HG03097 (cell line): ENCODE measurements around the gene NDEL1.

Experiments
- ATAC-seq: cut with Tn5 transposase; IDR thresholded peaks from one replicate; pipeline ENCODE4 v1.9.1; 2021; ENCODE audit not compliant: unreplicated experiment, low FRiP score

NDEL1 gene

DNA sequence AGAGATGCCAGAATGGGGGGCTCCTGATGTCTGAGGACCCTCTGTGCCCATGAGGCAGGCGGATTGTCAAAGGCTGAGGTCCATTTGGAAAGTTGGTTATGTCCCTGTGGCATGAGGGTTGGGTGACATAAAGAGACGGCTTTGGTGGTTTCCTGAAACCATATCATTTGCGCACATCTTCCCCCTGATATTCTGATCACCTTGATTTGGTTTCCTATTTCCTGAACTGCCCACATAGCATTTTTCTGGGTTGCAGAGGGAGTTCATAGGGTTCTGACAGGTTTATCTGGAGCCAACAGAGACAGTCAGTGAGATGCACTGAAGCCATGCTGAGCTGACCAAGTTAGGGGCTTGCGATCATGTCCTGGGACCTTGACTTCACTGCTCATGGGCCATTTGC, 22.4 kb upstream of the NDEL1 start:
- no peak for ATAC-seq

DNA sequence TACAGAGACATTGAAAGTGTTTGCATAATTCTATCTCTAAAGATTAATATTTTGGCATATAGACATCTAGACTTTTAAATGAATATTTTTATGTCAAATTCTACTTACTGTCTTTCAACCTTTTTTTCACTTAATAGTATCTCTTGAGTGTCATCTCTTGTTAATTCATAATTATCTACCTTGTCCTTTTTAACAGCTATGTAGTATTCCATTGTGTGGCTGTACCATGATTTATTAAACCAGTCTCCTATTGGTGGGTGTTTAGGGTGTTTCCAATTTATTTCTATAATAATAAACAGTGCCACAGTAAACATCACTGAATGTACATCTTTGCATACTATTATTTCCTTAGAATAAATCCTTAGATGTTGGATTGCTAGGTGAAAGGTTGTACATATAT, 21.7 kb upstream of the NDEL1 start:
- ATAC-seq: no peak

DNA sequence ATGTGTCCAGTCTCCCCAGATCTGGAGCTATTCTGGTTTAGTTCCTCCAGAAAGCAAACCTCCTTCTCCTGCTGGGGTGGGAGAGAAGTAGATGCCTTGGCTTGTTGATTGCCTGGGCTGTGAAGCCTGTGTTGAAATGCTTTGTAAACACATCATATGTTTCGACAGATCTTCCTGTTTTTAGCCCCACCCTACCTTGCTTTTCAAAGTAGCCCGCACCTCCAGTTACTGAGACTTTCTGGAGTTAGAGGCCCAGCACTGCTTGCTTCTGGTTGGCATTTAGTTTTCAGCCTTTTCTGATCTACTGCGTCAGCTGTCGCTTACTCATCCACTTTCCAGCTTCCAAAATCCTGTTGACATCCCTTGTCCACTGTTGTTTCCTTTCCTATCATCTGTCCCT, 17.9 kb upstream of the NDEL1 start:
- ATAC-seq: no peak

DNA sequence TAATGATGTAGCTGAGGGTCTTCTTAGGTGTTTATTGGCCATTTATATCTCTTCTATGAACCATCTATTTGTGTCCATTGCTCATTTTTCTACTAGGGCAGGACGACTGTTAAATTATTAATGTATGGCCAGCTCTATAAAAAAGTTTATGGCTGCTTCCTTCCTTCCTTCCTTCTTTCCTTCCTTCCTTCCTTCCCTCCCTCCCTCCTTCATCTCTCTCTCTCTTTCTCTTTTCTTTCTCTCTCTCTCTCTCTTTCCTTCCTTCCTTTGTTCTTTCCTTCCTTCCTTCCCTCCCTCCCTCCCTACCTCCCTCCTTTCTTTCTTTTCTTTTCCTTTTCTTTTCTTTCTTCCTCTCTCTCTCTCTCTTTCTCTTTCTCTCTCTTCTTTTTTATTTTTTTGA, 17.2 kb upstream of the NDEL1 start:
- ATAC-seq: no peak

DNA sequence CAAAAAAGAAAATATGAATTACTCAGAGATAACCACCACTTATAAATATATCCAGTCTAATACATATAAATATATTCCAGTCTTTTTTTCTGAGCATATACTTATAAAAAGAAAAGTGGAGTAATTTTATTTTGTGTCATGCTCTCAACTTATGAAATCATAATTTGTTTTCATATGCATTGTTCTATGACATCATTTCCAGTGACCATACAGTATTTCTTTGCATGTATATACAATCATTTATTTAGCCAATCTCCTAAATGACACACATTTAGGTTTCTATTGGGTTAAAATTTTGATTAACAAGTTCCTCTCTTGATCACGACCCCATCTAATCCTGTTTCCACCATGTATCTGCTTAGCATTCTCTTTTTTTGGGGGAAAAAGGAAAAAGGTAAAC, 16.4 kb upstream of the NDEL1 start:
- ATAC-seq: no peak

DNA sequence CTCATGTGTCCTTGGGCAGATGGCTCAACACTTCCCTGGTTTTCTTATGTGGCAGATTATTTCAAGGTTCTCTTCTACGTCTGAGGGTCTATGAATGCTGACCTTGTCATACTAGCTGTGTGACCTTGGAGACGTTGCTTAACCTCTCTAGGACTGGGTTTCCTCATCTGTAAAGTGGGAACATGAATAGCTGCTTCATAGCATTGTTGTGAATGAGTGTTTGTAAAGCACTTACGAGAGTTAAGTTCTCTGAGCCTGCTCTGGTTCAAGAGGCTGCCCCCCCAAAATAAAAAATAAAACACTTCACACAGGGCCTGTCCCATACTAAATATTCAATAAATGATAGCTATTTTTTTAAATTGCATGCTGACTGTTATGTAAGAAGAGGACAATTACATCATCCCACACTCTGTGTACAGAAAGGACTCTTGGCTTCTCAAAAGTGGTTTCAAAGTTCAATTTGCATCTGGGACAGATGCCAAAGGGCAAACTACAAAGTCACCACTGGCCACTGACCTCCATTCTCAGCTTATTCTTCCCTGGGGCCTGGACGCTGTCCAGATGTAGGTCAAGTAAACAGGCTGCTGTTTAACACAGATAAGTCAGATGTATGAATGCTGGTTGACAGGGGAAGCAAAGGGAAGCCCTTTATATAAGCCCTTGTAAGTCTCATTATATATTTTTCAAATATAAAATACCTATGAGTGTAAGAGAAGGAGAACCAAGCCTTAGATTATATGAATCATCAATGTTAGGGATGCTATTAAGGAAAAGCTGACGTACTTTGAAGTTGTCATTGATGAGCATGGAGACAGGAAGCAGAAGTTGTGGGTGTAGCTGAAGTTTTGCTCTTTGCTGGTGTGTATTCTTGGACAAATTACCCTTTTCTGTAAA, 15.4 kb upstream of the NDEL1 start:
- no peak for ATAC-seq

DNA sequence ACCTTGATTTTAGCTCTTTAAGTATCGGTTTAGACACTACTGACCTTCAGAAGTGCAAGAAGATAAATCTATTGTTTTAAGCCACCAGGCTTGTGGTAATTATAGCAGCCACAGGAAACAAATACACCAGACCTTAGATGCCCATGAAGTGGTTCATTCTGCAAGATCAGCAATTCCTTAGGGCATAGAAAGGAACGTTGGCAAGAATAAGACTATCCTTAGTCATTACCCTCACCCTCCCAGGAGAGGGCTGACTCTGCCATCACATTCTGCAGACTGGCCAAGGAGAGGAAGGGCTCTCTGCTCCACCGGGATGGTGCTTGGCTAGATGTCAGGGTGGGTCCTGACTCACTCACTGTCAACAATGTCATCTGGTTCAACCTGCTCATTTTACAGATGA, 14.1 kb upstream of the NDEL1 start:
- no peak for ATAC-seq

DNA sequence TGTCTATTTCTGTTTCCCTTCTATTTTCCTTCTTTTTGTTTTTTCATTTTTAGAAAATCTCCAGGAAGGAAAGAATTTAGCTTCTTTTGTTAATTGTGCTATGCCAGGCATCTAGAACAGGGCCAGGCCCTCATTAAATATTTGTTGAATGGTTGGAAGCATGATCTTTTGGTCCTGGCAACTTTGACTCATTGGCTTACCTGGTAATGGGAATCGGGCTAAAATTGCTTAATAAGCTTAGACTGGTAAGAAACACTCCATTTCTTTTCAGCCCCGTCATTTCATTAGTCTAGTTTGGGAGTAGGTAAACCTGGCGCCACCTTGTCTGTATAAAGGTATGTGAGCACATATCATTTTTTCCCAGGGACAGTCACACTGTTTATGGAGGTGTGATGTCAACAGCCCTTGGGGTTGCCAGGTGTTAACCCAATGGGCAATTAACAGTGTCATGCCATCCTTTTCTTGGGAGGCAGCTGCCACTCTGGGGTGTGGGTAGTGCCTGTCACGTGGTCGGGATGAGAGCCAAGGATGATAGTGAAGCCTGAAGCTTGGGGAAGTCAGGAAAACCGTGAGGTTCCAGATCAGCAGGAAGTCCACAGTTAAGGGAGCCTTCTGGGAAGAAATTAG, 9.5 kb upstream of the NDEL1 start:
- no peak for ATAC-seq

DNA sequence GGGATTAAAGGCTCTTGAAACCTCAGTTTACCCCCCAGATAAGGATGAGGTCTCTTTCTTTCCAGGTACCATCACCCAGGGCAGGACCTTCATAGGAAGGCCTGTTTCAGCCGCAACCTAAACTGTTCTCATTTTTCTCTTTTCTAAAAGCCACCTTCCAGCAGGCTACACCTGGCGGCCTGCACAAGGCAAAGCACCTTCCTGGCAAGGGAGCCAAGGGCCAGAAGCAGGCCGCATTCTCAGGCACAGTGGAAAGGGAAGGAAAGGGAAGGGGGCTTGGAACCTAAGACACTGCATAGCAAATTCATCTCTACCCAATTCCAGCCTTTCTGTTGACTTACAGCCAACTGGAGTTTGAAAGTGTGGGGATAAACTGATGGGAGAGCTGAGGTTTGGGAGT, 8.9 kb upstream of the NDEL1 start:
- no peak for ATAC-seq

DNA sequence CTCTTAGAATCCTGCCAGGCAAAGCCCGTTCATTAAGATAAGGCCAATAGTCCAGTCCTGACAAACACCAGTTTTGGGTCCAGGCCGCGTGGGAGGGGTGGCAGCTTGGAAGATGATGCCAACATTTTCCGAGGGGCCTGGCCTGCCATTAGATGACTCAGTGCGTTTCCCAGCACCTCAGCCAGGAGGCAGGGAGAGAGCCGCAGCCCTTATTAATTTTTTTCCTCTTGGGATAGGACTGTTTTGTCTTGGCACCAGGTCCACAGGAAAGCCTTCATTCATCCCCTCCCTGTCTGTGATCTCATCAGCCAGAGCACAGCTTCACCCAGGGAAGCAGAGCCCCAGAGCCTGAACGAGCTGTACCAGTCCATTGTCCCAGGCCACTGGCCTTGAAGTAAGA, 4.7 kb upstream of the NDEL1 start:
- no peak for ATAC-seq

DNA sequence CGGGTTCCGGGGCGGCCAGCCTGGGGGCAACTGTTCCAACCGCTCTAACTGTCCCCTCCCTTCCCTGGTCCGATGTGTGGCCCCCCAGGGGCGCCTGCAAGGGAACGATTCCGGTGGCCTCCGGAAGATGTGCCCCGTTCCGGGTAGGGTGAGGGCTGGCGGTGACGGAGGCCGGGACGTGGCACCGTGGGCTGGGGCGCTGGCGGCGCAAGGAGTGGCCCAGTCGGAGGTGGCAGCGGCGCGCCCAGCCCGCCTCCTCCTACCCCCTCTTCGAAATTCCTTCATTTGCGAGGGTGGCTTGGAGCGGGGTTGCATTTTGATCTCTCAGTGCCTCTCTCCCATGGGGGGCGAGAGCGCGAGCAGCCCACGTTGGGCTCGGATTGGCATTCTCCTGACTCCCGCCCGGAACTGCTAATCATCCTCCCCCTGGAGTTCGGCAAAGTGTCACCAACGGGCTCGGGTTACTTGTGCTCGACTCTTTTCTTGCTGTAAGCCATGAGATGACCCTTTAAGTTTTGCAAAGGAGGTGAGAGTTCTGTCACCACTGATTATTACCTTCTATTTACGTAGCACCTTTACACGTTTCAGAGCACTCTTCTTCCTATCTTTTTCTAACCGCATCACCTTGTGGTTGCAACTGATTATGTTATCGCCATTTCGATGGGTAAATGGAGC, 622 bp downstream of the NDEL1 start:
- peak; percentile 16 for ATAC-seq

DNA sequence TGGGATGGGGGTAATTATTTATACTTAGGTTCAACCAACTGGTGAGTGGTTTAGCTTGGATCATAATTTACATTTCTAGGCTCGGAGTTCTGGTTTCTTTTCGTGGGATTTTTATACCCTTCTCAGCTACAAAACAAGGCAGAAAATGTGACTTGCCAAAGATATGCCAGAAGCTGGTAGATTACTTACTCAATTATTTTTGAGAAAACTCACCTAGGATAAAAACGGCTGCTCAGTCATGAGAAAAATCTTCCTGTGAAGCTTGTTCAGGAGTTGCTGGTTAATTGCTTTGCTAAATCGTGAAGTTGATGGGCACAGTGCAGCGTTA, 1.1 kb downstream of the NDEL1 start:
- ATAC-seq: no peak

DNA sequence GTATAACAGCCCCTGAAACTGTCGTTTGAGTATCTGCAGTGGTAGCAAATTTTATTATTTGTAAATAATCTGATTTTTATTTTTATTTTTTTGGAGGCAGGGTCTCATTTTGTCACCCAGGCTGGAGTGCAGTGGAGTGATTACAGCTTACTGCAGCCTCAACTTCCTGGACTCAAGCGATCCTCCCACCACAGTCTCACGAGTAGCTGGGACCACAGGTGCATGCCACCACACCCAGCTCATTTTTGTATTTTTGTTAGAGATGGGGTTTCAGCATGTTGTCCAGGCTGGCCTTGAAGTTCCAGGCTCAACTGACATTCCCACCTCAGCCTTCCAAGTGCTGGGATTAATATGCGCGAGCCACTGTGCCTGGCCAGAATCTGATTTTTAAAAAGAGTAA, 2.8 kb downstream of the NDEL1 start:
- no peak for ATAC-seq

DNA sequence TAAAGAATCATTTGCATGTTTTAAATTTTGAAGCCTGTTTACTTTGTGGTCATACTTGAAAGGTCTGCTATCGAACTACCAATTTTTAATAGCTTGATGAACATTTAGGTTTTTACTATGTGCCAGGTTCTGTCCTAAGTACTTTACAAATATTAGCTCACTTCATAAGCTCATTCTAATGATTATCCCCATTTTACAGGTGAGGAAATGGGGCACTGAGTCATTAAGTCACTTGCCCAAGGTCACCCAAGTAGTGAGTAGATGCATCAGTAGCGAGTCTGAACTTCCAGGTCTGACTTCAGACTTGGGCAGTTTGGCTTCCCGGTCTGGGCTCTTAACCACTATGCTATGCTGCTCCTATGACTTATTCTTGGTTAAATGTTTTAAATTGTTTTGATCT, 4.0 kb downstream of the NDEL1 start:
- ATAC-seq: no peak

DNA sequence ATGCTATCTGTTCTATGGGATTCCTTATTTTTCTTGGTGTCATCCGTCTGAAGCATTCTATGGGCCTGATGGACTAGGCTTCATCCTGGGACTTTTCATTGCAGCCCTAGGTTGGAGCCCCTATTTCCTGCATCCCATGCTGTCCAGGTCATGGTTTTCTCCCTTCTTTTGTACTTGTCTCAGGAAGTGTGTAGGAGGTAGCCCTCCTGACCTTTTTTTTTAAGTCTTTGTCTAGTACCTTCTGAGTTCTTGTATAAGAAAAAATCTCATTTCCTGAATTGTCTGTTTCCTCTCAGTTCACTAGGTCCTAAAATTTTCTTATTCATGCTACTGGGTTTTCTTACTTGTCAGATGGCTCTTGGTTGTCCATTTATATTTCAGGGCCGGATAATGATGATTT, 6.0 kb downstream of the NDEL1 start:
- no peak for ATAC-seq

DNA sequence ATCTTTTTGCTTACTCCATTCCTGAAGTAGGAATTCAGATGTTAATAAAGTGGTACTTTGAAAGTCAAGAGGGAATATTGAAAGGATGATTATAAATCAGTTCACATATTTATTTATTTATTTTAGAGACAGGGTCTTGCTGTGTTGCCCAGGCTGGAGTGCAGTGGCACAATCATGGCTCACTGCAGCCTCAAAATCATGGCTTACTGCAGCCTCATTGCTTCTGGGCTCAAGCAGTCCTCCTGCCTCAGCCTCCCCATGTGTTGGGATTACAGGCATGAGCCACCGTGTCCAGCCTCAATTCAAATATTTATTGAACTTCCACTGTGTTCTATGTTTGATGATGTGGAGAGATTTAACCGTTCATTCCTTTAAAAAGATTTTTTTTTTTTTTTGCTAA, 6.6 kb downstream of the NDEL1 start:
- ATAC-seq: no peak

DNA sequence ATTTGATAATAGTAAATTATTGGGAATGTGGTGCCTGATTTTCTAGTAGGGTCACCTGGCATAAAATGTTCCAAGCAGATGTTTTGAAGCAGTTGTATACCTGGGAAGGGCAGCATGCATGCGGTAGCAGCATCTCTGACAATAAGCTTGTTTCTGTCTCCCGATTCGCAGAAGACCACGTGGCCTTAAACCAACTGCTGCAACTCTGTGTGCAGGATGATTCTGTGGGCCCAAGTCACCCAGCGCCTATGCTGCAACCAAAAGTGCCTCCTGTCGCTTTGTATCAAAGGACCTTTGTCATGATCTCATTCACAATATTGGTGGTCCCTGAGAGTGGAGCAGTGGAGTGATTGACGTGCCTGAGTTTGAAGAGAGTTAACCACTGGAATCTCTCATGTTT, 8.1 kb downstream of the NDEL1 start:
- ATAC-seq: no peak

DNA sequence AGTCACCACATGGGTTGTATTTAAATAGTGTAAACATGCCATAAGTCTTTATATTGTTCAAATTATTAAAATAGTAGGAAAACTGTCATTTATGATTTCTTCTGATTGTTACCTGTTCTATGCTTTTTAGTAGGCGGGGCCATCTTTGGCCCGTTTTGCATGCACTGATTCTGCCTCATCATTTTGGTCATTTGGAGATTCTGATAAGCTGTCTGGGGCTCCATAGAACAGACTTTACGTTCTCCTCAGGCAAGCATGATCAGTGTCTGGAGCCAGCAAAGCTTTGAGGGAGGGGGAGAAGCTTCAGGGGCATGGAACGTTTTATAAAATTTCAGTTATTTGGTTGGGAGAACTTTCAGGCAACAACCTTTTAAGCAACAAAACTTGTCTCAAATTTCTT, 8.8 kb downstream of the NDEL1 start:
- ATAC-seq: no peak

DNA sequence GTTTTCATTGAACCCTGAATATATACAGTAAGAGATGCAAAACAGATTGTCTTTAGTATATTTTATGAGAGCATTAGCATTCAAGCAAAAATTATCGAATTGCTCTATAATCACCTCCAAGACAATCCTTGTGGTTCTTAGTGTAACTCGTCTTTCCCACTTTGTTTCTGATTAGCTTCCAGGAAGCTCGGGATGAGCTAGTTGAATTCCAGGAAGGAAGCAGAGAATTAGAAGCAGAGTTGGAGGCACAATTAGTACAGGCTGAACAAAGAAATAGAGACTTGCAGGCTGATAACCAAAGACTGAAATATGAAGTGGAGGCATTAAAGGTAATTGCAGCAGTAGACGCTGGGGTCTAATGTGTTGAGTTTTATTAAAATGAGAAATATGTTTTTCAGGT, 9.9 kb downstream of the NDEL1 start:
- no peak for ATAC-seq

DNA sequence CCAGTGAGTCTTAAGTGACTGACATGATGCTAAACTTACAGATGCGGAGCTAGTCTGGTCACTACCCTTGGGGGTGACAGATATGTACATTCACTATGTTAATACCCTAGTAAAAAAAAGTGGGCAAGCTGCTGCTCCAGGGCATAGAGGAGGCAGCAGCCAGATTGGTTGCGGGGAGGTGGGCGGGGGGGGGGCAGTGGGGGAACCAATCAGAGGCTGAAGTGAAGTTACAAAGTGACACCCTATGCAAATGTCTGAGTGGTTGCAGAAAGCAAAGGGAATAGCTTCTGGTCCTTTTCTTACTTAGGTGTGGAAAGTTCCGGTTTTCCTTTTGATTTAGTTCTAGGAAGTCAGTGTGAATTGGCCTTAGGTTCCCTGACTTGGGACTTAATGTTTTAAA, 12.1 kb downstream of the NDEL1 start:
- no peak for ATAC-seq

DNA sequence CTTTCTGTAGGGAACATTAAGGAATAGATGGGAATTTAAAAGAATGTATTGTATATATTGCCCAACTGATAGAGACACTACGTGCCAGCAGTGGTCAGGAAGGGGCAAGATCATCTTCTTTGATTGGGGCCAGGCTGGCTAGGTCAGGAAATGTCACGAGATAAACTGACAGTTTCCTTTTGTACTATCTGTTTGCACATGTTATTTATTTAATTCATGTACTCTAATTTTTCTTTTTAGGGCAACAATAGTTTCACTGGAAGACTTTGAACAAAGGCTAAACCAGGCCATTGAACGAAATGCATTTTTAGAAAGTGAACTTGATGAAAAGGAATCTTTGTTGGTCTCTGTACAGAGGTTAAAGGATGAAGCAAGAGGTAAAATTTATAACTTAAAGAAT, 12.6 kb downstream of the NDEL1 start:
- no peak for ATAC-seq
